SU-DHL-6 (cell line): ENCODE results near the gene RLBP1.

ENCODE experiments used
- H2AFZ ChIP-seq: fragments of 200-600 bp; sonication (generic); 2 replicates; pipeline ENCODE4 v1.6.1; 2014; ENCODE audit warnings: low read depth, mild to moderate bottlenecking, moderate library complexity, mixed read lengths, antibody characterized with exemption, low read length; ENCODE audit not compliant: severe bottlenecking
- H3F3A ChIP-seq: fragments of 200-600 bp; shearing (Covaris generic); 2 replicates; pipeline ENCODE4 v1.6.0; 2016; ENCODE audit warnings: antibody characterized with exemption, mild to moderate bottlenecking; ENCODE audit not compliant: insufficient read depth
- H3K27ac ChIP-seq: fragments of 200-600 bp; sonication (generic); 2 replicates; pipeline ENCODE4 v1.5.1; 2016; ENCODE audit warnings: low read depth, mild to moderate bottlenecking, low read length, moderate library complexity, mixed read lengths
- H3K27me3 ChIP-seq: fragments of 200-600 bp; sonication (generic), shearing (Covaris generic); 2 replicates; pipeline ENCODE4 v1.6.0; 2014; ENCODE audit warnings: mild to moderate bottlenecking, low read length
- H3K36me3 ChIP-seq: fragments of 200-600 bp; sonication (generic); 2 replicates; pipeline ENCODE4 v1.6.1; 2014; ENCODE audit warnings: mild to moderate bottlenecking, low read length, mixed read lengths
- H3K4me2 ChIP-seq: fragments of 300-600, 200-600 bp; shearing (Covaris generic), sonication (generic); 2 replicates; pipeline ENCODE4 v1.6.0; 2014; ENCODE audit warnings: low read length, low read depth, mild to moderate bottlenecking; ENCODE audit not compliant: poor library complexity, severe bottlenecking
- H3K4me3 ChIP-seq: fragments of 200-600 bp; sonication (generic); 2 replicates; pipeline ENCODE4 v1.5.1; 2014; ENCODE audit warnings: antibody characterized with exemption, low read length, mild to moderate bottlenecking, mixed read lengths; ENCODE audit not compliant: insufficient read depth, poor library complexity, severe bottlenecking
- H3K79me2 ChIP-seq: fragments of 200-600 bp; sonication (generic); 2 replicates; pipeline ENCODE4 v1.6.1; 2014; ENCODE audit warnings: mild to moderate bottlenecking, low read length, moderate library complexity; ENCODE audit not compliant: insufficient read depth
- H3K9ac ChIP-seq: fragments of 200-600 bp; sonication (generic); 2 replicates; pipeline ENCODE4 v1.7.0; 2014; ENCODE audit warnings: mild to moderate bottlenecking, low read length
- H3K9me2 ChIP-seq: fragments of 200-600 bp; sonication (generic); replicated peaks from 2 replicates; pipeline ENCODE4 v1.6.1; 2014; ENCODE audit warnings: low read length; ENCODE audit not compliant: insufficient read depth
- H3K9me3 ChIP-seq: fragments of 200-600 bp; sonication (generic); 2 replicates; pipeline ENCODE4 v1.6.1; 2014; ENCODE audit warnings: low read length, mixed read lengths; ENCODE audit not compliant: insufficient read depth
- H4K20me1 ChIP-seq: fragments of 200-600 bp; sonication (generic); 2 replicates; pipeline ENCODE4 v1.6.1; 2014; ENCODE audit warnings: low read depth, mild to moderate bottlenecking, antibody characterized with exemption, low read length, moderate library complexity, mixed read lengths
- CTCF ChIP-seq: fragments of 200-600 bp; sonication (generic); IDR thresholded peaks from one replicate; pipeline ENCODE4 v1.5.1; 2017; ENCODE audit warnings: antibody characterized with exemption, mild to moderate bottlenecking, low read length, moderate library complexity; ENCODE audit not compliant: insufficient read depth, poor library complexity, severe bottlenecking
- EZH2phosphoT487 ChIP-seq: fragments of 200-600 bp; sonication (generic), shearing (Covaris generic); conservative IDR thresholded peaks from 2 replicates; pipeline ENCODE4 v1.6.1; 2018; ENCODE audit warnings: mild to moderate bottlenecking, antibody characterized with exemption, low read length, moderate library complexity, mixed read lengths

RLBP1 gene

DNA sequence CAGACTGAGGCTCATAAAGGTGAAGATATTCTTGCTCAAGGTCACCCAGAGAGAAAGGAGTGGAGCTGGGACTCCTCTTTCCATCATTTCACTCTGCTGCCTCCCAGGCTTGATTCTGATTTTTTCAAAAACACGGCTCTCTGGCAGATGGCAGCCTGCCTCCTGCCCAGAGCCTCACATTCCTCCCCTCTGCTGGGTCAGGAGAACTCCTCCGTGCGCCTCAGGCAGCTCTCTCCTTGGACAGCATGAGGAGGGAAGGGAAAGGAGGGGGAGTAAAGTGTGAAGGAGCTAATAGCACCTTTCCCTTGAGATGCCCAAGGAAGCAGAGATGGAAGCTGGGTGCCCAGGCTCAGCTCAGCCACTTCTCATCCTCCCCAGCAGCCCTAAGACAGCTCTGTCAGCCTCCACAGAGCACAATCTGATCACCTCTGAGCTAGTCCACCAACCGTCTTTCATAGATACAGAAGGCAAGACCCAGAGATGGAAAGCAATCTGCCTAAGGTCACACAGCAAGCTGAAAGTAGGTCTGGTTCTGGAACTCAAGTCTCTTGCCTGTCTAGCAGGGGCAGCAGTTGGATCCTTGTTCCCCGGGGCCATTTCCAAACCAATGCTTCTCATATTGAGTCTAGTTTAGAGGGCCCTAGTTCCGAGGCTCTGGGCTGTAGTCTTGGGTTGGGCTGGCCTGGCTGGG lies 3.5 kb downstream of the RLBP1 start:
- no peaks in the 10 kb centered on the region for H3K9me2 ChIP-seq
- no peak overlapping the region for H3K27ac ChIP-seq
- H3F3A ChIP-seq = no peaks in the 10 kb centered on the region
- H2AFZ ChIP-seq = no peak overlapping the region
- TF ChIP-seq EZH2phosphoT487 (no peak), CTCF (no peak)
- H3K27me3 ChIP-seq = no peaks in the 10 kb centered on the region
- H3K9me3 ChIP-seq = no peaks in the 10 kb centered on the region
- no peak overlapping the region for H3K9ac ChIP-seq
- H3K36me3 ChIP-seq = no peaks in the 10 kb centered on the region
- H3K79me2 ChIP-seq = no peaks in the 10 kb centered on the region
- H4K20me1 ChIP-seq = no peaks in the 10 kb centered on the region
- H3K4me2 ChIP-seq = no peak overlapping the region
- H3K4me3 ChIP-seq = no peak overlapping the region

GRCh38 chr15:89217031-89217430 lies 4.3 kb downstream of the RLBP1 start:
- Histone ChIP-seq H3K4me2 (no peak overlapping the region), H3K9me3 (no peaks in the 10 kb centered on the region), H3K79me2 (no peaks in the 10 kb centered on the region), H3K9ac (no peak overlapping the region), H3K36me3 (no peaks in the 10 kb centered on the region), H3K27me3 (no peaks in the 10 kb centered on the region), H3K27ac (no peak overlapping the region), H3K4me3 (no peak overlapping the region), H4K20me1 (no peaks in the 10 kb centered on the region), H2AFZ (no peak overlapping the region), H3K9me2 (no peaks in the 10 kb centered on the region), H3F3A (no peaks in the 10 kb centered on the region)
- TF ChIP-seq EZH2phosphoT487 (no peak), CTCF (no peak)

- no peaks in the 10 kb centered on the region for H3K9me2 ChIP-seq
- no peak overlapping the region for H3K9ac ChIP-seq
- H3K4me3 ChIP-seq = no peak overlapping the region
- H3K27ac ChIP-seq = no peak overlapping the region
- no peaks in the 10 kb centered on the region for H3K36me3 ChIP-seq
- H3K27me3 ChIP-seq = no peaks in the 10 kb centered on the region
- H3F3A ChIP-seq = no peaks in the 10 kb centered on the region
- H4K20me1 ChIP-seq = no peaks in the 10 kb centered on the region
- no peaks in the 10 kb centered on the region for H3K9me3 ChIP-seq
- H3K79me2 ChIP-seq = no peaks in the 10 kb centered on the region
- no peak overlapping the region for H2AFZ ChIP-seq
- TF ChIP-seq CTCF (no peak), EZH2phosphoT487 (no peak)
- H3K4me2 ChIP-seq = no peak overlapping the region
Observed at GRCh38 chr15:89215627-89216026, 5.8 kb downstream of the RLBP1 start.
